Ishikawa (cell line): ENCODE results near the gene AP5Z1.
A peak's percentile ranks its signal among the peaks of the same experiment; 100 is the strongest.

Source experiments
- CEBPB ChIP-seq: IDR thresholded peaks from 2 replicates; pipeline ENCODE4 v1.6.1; 2012
- CREB1 ChIP-seq: IDR thresholded peaks from 2 replicates; pipeline ENCODE4 v1.6.1; 2012; ENCODE audit warnings: low read depth
- EGR1 ChIP-seq: IDR thresholded peaks from 2 replicates; pipeline ENCODE4 v1.6.1; 2012
- EP300 ChIP-seq: IDR thresholded peaks from 2 replicates; pipeline ENCODE4 v1.6.1; 2012; ENCODE audit warnings: borderline replicate concordance
- FOXM1 ChIP-seq: IDR thresholded peaks from 2 replicates; pipeline ENCODE4 v1.6.1; 2012; ENCODE audit warnings: low read depth, borderline replicate concordance
- MAX ChIP-seq: IDR thresholded peaks from 2 replicates; pipeline ENCODE4 v1.6.1; 2012
- NFIC ChIP-seq: IDR thresholded peaks from 2 replicates; pipeline ENCODE4 v1.6.1; 2012
- RAD21 ChIP-seq: IDR thresholded peaks from 2 replicates; pipeline ENCODE4 v1.6.1; 2012; ENCODE audit warnings: low read depth
- REST ChIP-seq: IDR thresholded peaks from 2 replicates; pipeline ENCODE4 v1.6.1; 2012; ENCODE audit warnings: low read depth, mild to moderate bottlenecking
- TAF1 ChIP-seq: IDR thresholded peaks from 2 replicates; pipeline ENCODE4 v1.6.1; 2012; ENCODE audit warnings: low read depth, mild to moderate bottlenecking
- TCF12 ChIP-seq: IDR thresholded peaks from 2 replicates; pipeline ENCODE4 v1.6.1; 2012; ENCODE audit warnings: low read depth
- TEAD4 ChIP-seq: IDR thresholded peaks from 2 replicates; pipeline ENCODE4 v1.6.1; 2012
- USF1 ChIP-seq: IDR thresholded peaks from 2 replicates; pipeline ENCODE4 v1.6.1; 2012
- YY1 ChIP-seq: IDR thresholded peaks from 2 replicates; pipeline ENCODE4 v1.6.1; 2012; ENCODE audit warnings: low read depth
- ZBTB7A ChIP-seq: IDR thresholded peaks from 2 replicates; pipeline ENCODE4 v1.6.1; 2012; ENCODE audit warnings: low read depth

Gene AP5Z1

DNA sequence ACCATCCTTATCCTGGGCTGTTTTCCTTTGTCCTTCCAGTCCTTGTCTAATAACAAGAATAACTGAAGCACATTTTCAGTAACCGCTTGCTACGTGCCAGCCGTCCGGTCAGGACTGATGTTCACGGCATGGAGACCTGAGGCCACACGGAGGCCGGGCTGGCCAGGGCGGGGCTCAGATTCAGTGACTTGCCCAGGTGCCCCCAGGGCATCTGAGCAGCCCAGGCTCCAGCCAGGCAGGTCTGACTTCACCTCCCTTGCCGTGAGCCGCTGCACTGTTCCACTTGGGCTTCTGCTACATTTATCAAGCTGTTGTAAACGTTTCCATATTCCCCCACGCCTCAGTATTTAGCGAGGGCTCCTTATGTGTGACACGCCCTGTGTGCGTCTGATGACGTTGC is 43.6 kb upstream of the AP5Z1 start:
- TF ChIP-seq MAX (no peak), CEBPB (no peak), RAD21 (no peak)

DNA sequence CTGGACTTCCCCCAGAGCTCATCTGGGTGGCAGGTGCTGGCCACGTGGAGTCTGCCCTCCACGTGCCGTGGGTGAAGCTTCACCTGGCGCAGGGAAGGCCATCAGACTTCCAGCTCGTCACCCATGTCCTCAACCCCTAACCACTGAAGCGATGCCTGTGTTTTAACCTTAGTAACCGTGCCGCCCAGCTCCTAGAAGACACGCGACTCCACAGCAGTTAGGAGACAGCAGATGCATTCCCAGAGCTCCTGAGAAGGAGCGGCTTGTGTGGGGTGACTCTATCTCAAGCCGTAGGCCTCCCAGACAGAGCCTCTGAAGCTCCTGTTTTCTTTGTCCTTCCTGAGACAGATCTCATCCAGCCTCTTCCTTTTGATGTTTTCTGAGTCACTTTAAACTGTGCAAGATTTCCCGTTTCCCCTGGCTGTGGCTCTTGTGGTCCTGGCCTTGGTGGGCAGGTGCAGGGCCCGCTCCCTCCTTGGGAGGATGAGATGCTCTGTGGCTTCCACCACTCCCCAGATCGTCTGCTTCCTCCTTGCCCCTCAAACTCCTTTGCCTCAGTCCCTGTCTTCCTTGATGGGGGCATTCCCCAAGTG is 41.4 kb upstream of the AP5Z1 start:
- TF ChIP-seq FOXM1, result no peak
- TF ChIP-seq TEAD4, result no peak
- no peak for TF ChIP-seq EGR1
- no peak for TF ChIP-seq TCF12
- TF ChIP-seq REST, result no peak
- TF ChIP-seq YY1, result no peak
- no peak for TF ChIP-seq NFIC
- TF ChIP-seq USF1, result no peak
- TF ChIP-seq CEBPB, result no peak
- TF ChIP-seq TAF1, result no peak
- TF ChIP-seq ZBTB7A, result no peak
- no peak for TF ChIP-seq MAX
- TF ChIP-seq CREB1, result no peak
- TF ChIP-seq RAD21, result no peak
- TF ChIP-seq EP300, result no peak

GRCh38 chr7:4734587-4735345 is 40.7 kb upstream of the AP5Z1 start:
- TF ChIP-seq TCF12 (no peak), CREB1 (no peak), REST (no peak), USF1 (no peak), RAD21 (no peak)

DNA sequence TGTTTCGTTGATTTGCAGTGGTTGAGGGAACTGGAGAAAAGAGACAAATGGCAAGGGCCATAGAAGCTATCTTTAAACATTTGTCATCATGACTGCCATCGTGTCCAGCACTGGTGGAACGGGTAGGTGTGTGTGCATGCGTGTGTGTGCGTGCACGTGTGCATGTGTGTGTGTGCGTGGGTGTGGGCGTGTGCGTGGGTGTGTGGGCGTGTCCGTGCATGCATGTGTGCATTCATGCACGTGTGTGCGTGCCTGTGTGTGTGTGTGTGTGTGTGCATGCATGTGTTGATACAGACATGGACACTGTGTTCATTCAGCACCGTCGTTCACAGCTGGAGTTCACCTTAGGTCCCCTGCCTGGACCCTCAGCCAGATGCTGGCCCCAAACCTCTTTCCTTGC is 38.1 kb upstream of the AP5Z1 start:
- TF ChIP-seq TAF1 (no peak), EGR1 (0 out of 2 replicates have a peak, but pooled peaks have one; percentile 15)

DNA sequence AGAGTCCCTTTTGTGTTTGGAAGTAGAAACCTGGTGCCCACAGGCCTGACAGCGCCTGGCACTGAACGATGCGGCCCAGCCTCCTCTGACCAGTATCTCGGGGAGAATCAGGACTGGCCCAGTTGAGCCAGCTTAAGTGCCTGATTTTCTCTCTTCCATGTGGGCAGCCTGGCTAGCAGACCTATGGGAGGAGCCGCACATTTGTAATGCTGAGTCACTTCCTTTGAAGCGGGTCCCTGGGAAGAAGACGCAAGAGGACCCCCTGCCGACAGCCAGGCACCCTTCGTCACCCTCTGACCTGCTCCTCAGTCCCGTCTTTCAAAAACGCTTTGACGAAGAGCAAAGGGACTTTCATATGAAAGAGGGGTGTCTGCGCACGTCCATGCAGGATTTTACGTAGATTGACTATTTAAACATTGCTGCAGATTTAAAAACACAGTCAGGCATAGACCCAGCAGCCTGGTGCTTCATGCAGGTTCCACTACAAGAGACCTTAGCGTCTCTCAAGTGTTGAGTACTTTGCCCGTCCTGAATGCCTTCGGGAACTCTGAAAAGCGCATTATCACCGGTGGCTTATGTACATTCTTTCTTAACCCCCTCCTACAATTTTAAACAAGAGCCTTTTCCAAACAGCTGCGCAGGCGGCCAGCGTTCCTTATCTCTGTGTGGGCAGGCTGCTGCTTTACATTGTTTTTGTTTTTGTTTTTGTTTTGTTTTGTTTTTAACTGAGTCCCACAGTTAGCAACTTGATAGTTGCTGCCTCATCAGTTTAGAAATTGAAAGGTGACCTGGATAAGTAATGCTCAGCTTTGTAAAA is 36.5 kb upstream of the AP5Z1 start:
- TF ChIP-seq ZBTB7A (0 out of 2 replicates have a peak, but pooled peaks have one; percentile 38), TAF1 (no peak), NFIC (no peak)

GRCh38 chr7:4739528-4739992 is 35.9 kb upstream of the AP5Z1 start:
- TF ChIP-seq TCF12 (no peak), REST (no peak), CEBPB (no peak), EP300 (no peak), YY1 (no peak), ZBTB7A (no peak), USF1 (no peak), RAD21 (no peak)
